ENCODE data around the gene GRM8. TPM values are rescaled to one million over a fixed set of nuclear protein-coding genes. Genes with fewer than 3 reads are reported as not detected.

GRM8 gene
- total and polyA plus RNA-seq, 10 of the 15 experiments (the other 5 are each of a cell fraction or from before 2014, with no cell fraction given), result 0.33 to 7.1 (median 0.45) TPM; not detected in 2

DNA sequence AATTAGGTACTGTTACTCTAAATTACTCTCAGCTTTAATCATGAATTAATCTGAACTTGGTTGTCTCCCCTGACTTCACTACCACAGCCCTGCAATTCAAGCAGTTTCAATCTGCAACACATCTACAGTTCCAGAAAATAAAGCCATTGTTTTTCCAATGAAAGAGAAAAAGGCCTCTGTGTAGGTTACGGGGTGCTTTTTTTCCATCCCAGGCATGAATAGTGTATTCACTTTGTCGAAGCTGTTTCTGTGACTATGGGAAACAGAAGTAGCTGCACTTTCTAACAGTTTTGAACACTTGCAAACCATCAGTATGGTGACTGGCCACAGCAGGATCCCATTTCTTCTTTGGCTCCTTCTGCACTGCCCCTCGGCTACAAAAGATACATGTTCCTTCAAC is 460.2 kb downstream of the GRM8 start:
- no peak overlapping the region for H3K4me3 ChIP-seq
- TF ChIP-seq ZSCAN29 (IDR thresholded peaks at IDR 0.05), result no peak
- TF ChIP-seq MXI1 (IDR thresholded peaks at IDR 0.05; ENCODE audit: low read depth, low read length), result no peak
- TF ChIP-seq SP1 (IDR thresholded peaks at IDR 0.05; ENCODE audit: low read depth, low read length), result no peak
- TF ChIP-seq NFIC (IDR thresholded peaks at IDR 0.05; ENCODE audit: low read depth, low read length), result no peak
- TF ChIP-seq ETV6 (conservative IDR thresholded peaks at IDR 0.05 in 1 of 2, IDR thresholded peaks at IDR 0.05 in 1 of 2; ENCODE audit: borderline replicate concordance in 1 of 2, low read depth in 1 of 2), result no peak
- no peak for TF ChIP-seq RCOR1 (conservative IDR thresholded peaks at IDR 0.05; ENCODE audit: low read depth, low read length)
- TF ChIP-seq ZZZ3 (IDR thresholded peaks at IDR 0.05; ENCODE audit: control insufficient read depth, insufficient read length, low read depth), result no peak
- no peak for TF ChIP-seq ZNF217 (IDR thresholded peaks at IDR 0.05)
- TF ChIP-seq KLF5 (IDR thresholded peaks at IDR 0.05; ENCODE audit: partially characterized antibody), result no peak
- TF ChIP-seq NR2C1 (IDR thresholded peaks at IDR 0.05), result no peak
- TF ChIP-seq, protein P1, sequence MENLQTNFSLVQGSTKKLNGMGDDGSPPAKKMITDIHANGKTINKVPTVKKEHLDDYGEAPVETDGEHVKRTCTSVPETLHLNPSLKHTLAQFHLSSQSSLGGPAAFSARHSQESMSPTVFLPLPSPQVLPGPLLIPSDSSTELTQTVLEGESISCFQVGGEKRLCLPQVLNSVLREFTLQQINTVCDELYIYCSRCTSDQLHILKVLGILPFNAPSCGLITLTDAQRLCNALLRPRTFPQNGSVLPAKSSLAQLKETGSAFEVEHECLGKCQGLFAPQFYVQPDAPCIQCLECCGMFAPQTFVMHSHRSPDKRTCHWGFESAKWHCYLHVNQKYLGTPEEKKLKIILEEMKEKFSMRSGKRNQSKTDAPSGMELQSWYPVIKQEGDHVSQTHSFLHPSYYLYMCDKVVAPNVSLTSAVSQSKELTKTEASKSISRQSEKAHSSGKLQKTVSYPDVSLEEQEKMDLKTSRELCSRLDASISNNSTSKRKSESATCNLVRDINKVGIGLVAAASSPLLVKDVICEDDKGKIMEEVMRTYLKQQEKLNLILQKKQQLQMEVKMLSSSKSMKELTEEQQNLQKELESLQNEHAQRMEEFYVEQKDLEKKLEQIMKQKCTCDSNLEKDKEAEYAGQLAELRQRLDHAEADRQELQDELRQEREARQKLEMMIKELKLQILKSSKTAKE (IDR thresholded peaks at IDR 0.05; ENCODE audit: low read depth, poor library complexity, severe bottlenecking), result no peak
- no peak for TF ChIP-seq BRCA1 (IDR thresholded peaks at IDR 0.05; ENCODE audit: low read depth, low read length)
- TF ChIP-seq NFYA (IDR thresholded peaks at IDR 0.05; ENCODE audit: borderline replicate concordance, low read depth, low read length), result no peak
- TF ChIP-seq FOXK2 (IDR thresholded peaks at IDR 0.05), result no peak
- TF ChIP-seq SRF (IDR thresholded peaks at IDR 0.05; ENCODE audit: low read depth in 2 of 2, low read length in 2 of 2), result no peak
- no peak for TF ChIP-seq HCFC1 (IDR thresholded peaks at IDR 0.05; ENCODE audit: low read length)
- no peak for TF ChIP-seq BCL11A (IDR thresholded peaks at IDR 0.05; ENCODE audit: low read depth, low read length)
- TF ChIP-seq, protein P2, sequence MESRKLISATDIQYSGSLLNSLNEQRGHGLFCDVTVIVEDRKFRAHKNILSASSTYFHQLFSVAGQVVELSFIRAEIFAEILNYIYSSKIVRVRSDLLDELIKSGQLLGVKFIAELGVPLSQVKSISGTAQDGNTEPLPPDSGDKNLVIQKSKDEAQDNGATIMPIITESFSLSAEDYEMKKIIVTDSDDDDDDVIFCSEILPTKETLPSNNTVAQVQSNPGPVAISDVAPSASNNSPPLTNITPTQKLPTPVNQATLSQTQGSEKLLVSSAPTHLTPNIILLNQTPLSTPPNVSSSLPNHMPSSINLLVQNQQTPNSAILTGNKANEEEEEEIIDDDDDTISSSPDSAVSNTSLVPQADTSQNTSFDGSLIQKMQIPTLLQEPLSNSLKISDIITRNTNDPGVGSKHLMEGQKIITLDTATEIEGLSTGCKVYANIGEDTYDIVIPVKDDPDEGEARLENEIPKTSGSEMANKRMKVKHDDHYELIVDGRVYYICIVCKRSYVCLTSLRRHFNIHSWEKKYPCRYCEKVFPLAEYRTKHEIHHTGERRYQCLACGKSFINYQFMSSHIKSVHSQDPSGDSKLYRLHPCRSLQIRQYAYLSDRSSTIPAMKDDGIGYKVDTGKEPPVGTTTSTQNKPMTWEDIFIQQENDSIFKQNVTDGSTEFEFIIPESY (IDR thresholded peaks at IDR 0.05), result no peak
- H3K36me3 ChIP-seq (ENCODE audit: control insufficient read depth in 2 of 2, insufficient read depth in 2 of 2, low read length in 1 of 2), result no peaks in the 10 kb centered on the region
- ATAC-seq (no peak), DNase-seq (ENCODE audit: low read depth, low spot score) (no peak), FAIRE-seq (no peak)
- no TSS peak for BruUV-seq (replicated peaks)
- H3K27me3 ChIP-seq (replicated peaks in 1 of 2; ENCODE audit: control insufficient read depth in 2 of 2, insufficient read depth in 2 of 2, low read length in 1 of 2), result no peaks in the 10 kb centered on the region
- H3K79me2 ChIP-seq (ENCODE audit: control insufficient read depth, insufficient read depth, low read length), result no peaks in the 10 kb centered on the region
- POLR2A ChIA-PET, result no interaction called here
- SMC1A ChIA-PET (ENCODE audit: uncharacterized antibody, unreplicated experiment), result interaction anchor here (0.6 to 1.2 kb wide), 4 partner anchors 25 to 651 kb away, joined by 3 to 4 read pairs (median 3); no protein-coding TSS in a partner anchor
- no peak overlapping the region for H3K27ac ChIP-seq (ENCODE audit: control insufficient read depth, insufficient read depth)
- in situ Hi-C loops (cut with MboI), result no loop called here
- no peak overlapping the region for H3K9ac ChIP-seq (ENCODE audit: control insufficient read depth, insufficient read depth, low read length)
- 85% methylated on average over 3 of the region's 3 CpGs for WGBS (ENCODE audit: insufficient coverage, insufficient replicate concordance, low lambda C conversion rate, missing lambda C conversion rate)
- no peaks in the 10 kb centered on the region for H3K4me1 ChIP-seq (ENCODE audit: control insufficient read depth, insufficient read depth, low read length)
- no peak overlapping the region for H3K4me2 ChIP-seq (ENCODE audit: control insufficient read depth, insufficient read depth)
- intact Hi-C loops (cut with micrococcal nuclease; ENCODE audit: unreplicated experiment), result no loop called here
- RAD21 ChIA-PET (ENCODE audit: unreplicated experiment), result no interaction called here
- CTCF ChIA-PET, result interaction anchor here (0.6 to 6.0 kb wide), 2 partner anchors 9 to 343 kb away, joined by 3 to 50 read pairs; no protein-coding TSS in a partner anchor
- no peaks in the 10 kb centered on the region for H3K9me3 ChIP-seq (replicated peaks; ENCODE audit: control insufficient read depth, insufficient read depth, low read length)
- H2AFZ ChIP-seq (ENCODE audit: control insufficient read depth, low read depth, low read length), result no peak overlapping the region
- H4K20me1 ChIP-seq (ENCODE audit: control insufficient read depth, insufficient read depth), result no peaks in the 10 kb centered on the region

Measured in GM12878 (cell line).